Loucy (cell line): Measurements from ENCODE around the gene FAM111B.
A peak's percentile ranks its signal among the peaks of the same experiment; 100 is the strongest.

ENCODE experiments used
- H2AFZ ChIP-seq: fragments of 200-600 bp; sonication (generic); 2 replicates; pipeline ENCODE4 v1.6.0; 2016; ENCODE audit warnings: antibody characterized with exemption, mild to moderate bottlenecking, low read length, moderate library complexity
- H3F3A ChIP-seq: fragments of 200-600 bp; 2 replicates; pipeline ENCODE4 v1.6.0; 2016; ENCODE audit warnings: antibody characterized with exemption, low read depth, mild to moderate bottlenecking
- H3K27me3 ChIP-seq: fragments of 200-600 bp; sonication (generic); 2 replicates; pipeline ENCODE4 v1.6.1; 2014; ENCODE audit warnings: low read length, mild to moderate bottlenecking; ENCODE audit not compliant: insufficient read depth, poor library complexity, severe bottlenecking
- H3K36me3 ChIP-seq: fragments of 200-600 bp; sonication (generic); 2 replicates; pipeline ENCODE4 v1.6.1; 2016; ENCODE audit warnings: low read length; ENCODE audit not compliant: insufficient read depth
- H3K4me1 ChIP-seq: fragments of 200-600 bp; sonication (generic); 2 replicates; pipeline ENCODE4 v1.5.1; 2014; ENCODE audit warnings: low read length, mild to moderate bottlenecking; ENCODE audit not compliant: insufficient read depth, poor library complexity, severe bottlenecking
- H3K4me2 ChIP-seq: fragments of 200-600 bp; sonication (generic); 2 replicates; pipeline ENCODE4 v1.6.0; 2014; ENCODE audit warnings: antibody characterized with exemption, low read length, low read depth, mild to moderate bottlenecking; ENCODE audit not compliant: poor library complexity, severe bottlenecking
- H3K4me3 ChIP-seq: fragments of 200-600 bp; sonication (generic); 2 replicates; pipeline ENCODE4 v1.5.1; 2014; ENCODE audit warnings: low read length, mild to moderate bottlenecking, mixed read lengths; ENCODE audit not compliant: poor library complexity, severe bottlenecking
- H3K79me2 ChIP-seq: fragments of 200-600 bp; sonication (generic); 2 replicates; pipeline ENCODE4 v1.6.1; 2014; ENCODE audit warnings: low read length; ENCODE audit not compliant: insufficient read depth
- H3K9ac ChIP-seq: fragments of 200-600 bp; sonication (generic); 2 replicates; pipeline ENCODE4 v1.6.0; 2014; ENCODE audit warnings: mild to moderate bottlenecking, low read depth, low read length, moderate library complexity; ENCODE audit not compliant: poor library complexity, severe bottlenecking
- H3K9me2 ChIP-seq: fragments of 200-600 bp; sonication (generic); replicated peaks from 2 replicates; pipeline ENCODE4 v1.6.1; 2016; ENCODE audit warnings: low read depth, low read length, mixed read lengths
- H3K9me3 ChIP-seq: fragments of 200-600 bp; sonication (generic); 2 replicates; pipeline ENCODE4 v1.6.1; 2014; ENCODE audit warnings: mild to moderate bottlenecking, antibody characterized with exemption, low read length, low read depth; ENCODE audit not compliant: insufficient read depth
- H4K20me1 ChIP-seq: fragments of 200-600 bp; sonication (generic); 2 replicates; pipeline ENCODE4 v1.6.0; 2014; ENCODE audit warnings: antibody characterized with exemption, low read length, mild to moderate bottlenecking; ENCODE audit not compliant: insufficient read depth, poor library complexity, severe bottlenecking
- CTCF ChIP-seq: fragments of 200-600 bp; sonication (generic); conservative IDR thresholded peaks from 2 replicates; pipeline ENCODE4 v1.5.1; 2014; ENCODE audit warnings: mild to moderate bottlenecking, antibody characterized with exemption, low read length
- EZH2phosphoT487 ChIP-seq: fragments of 200-600 bp; IDR thresholded peaks from 2 replicates; pipeline ENCODE4 v1.6.1; 2018; ENCODE audit warnings: antibody characterized with exemption, mild to moderate bottlenecking, moderate library complexity, borderline replicate concordance

Gene FAM111B

GRCh38 chr11:59112494-59112893, 5.5 kb downstream of the FAM111B start:
- Histone ChIP-seq H3K4me2 (peak overlapping the region; percentile 91), H3K4me1 (peaks cover 52% of the 10 kb centered on the region), H3K79me2 (peaks cover 73% of the 10 kb centered on the region), H4K20me1 (peaks cover 3% of the 10 kb centered on the region), H3K4me3 (no peak overlapping the region), H3K9me2 (no peaks in the 10 kb centered on the region), H3K36me3 (peaks cover 7% of the 10 kb centered on the region; the same call in 1 of the 2 replicates), H3F3A (no peaks in the 10 kb centered on the region), H3K27me3 (no peaks in the 10 kb centered on the region), H2AFZ (no peak overlapping the region), H3K9ac (no peak overlapping the region), H3K9me3 (peaks cover 2% of the 10 kb centered on the region; the same call in 1 of the 2 replicates)
- TF ChIP-seq EZH2phosphoT487 = no peak
- TF ChIP-seq CTCF = no peak

GRCh38 chr11:59114344-59114743, 7.3 kb downstream of the FAM111B start:
- Histone ChIP-seq H3K79me2 (peaks cover 63% of the 10 kb centered on the region), H3K27me3 (no peaks in the 10 kb centered on the region), H3K9me3 (peaks cover 17% of the 10 kb centered on the region; the same call in 1 of the 2 replicates), H3K4me1 (peaks cover 36% of the 10 kb centered on the region), H3K4me2 (no peak overlapping the region), H3F3A (no peaks in the 10 kb centered on the region), H2AFZ (no peak overlapping the region), H3K4me3 (no peak overlapping the region), H3K9me2 (no peaks in the 10 kb centered on the region), H3K9ac (no peak overlapping the region), H3K36me3 (peaks cover 8% of the 10 kb centered on the region; the same call in 1 of the 2 replicates), H4K20me1 (no peaks in the 10 kb centered on the region)
- TF ChIP-seq CTCF = no peak
- no peak for TF ChIP-seq EZH2phosphoT487

- H3F3A ChIP-seq = no peaks in the 10 kb centered on the region
- H3K79me2 ChIP-seq = peaks cover 52% of the 10 kb centered on the region
- H3K9me2 ChIP-seq = no peaks in the 10 kb centered on the region
- H3K36me3 ChIP-seq = peaks cover 12% of the 10 kb centered on the region; the same call in 1 of the 2 replicates
- no peak overlapping the region for H3K9ac ChIP-seq
- H4K20me1 ChIP-seq = no peaks in the 10 kb centered on the region
- H3K4me2 ChIP-seq = no peak overlapping the region
- TF ChIP-seq EZH2phosphoT487 (no peak), CTCF (no peak)
- H3K27me3 ChIP-seq = no peaks in the 10 kb centered on the region
- H3K9me3 ChIP-seq = peaks cover 17% of the 10 kb centered on the region; the same call in 1 of the 2 replicates
- H3K4me3 ChIP-seq = no peak overlapping the region
- no peak overlapping the region for H2AFZ ChIP-seq
- H3K4me1 ChIP-seq = peaks cover 26% of the 10 kb centered on the region
Measured at GRCh38 chr11:59115553-59115952, 8.5 kb downstream of the FAM111B start.
